ENCODE results near the gene IFI44L.

The IFI44L gene

DNA sequence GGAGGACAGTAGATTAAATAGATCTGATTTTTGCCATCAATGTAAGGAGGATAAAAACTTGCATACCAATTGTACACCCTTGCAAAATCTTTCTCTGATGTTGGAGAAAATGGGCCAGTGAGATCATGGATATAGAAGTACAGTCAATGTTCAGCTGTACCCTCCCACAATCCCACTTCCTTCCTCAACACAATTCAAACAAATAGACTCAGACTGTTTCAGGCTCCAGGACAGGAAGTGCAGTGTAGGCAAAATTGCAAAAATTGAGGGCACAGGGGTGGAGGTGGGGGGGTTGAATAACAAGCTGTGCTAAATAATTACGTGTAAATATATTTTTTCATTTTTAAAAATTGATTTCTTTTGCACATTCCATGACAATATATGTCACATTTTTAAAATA lies 25.5 kb downstream of the IFI44L start:
- peak in 1 of 2 donors; percentile 82 for DNase-seq

GRCh38 chr1:78647238-78647637 lies 27.0 kb downstream of the IFI44L start:
- no peak for DNase-seq

- peak in 1 of 2 donors; percentile 81 for DNase-seq
Measured at GRCh38 chr1:78649628-78650027, 29.4 kb downstream of the IFI44L start, which contains the start of gene IFI44. Gene IFI44, plus strand, starts transcription at chr1:78649831. Its CDS starts 365 bp downstream, at chr1:78650196.

DNA sequence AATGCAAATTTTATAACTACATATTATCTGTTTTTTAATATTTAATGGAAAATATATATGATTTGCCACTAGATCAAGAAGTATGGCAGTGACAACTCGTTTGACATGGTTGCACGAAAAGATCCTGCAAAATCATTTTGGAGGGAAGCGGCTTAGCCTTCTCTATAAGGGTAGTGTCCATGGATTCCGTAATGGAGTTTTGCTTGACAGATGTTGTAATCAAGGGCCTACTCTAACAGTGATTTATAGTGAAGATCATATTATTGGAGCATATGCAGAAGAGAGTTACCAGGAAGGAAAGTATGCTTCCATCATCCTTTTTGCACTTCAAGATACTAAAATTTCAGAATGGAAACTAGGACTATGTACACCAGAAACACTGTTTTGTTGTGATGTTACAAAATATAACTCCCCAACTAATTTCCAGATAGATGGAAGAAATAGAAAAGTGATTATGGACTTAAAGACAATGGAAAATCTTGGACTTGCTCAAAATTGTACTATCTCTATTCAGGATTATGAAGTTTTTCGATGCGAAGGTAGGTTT lies 29.9 kb downstream of the IFI44L start:
- no peak for DNase-seq

DNA sequence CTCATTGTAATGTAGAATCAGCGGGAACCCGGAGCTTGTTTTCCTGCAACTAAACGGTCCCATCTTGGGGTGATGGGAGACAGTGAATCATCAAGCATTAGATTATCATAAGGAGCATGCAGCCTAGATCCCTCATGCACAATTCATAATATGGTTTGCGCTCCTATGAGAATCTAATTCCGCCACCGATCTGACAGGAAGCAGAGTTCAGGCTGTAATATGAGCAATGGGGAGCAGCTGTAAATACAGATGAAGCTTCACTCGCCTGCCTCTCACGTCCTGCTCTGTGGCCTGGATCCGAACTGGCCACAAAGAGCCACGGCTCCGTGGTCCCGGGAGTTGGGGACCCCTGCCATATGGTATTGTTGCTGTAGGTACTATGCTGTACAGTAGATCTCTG lies 31.0 kb downstream of the IFI44L start:
- peak in 1 of 2 donors; percentile 43 for DNase-seq

DNA sequence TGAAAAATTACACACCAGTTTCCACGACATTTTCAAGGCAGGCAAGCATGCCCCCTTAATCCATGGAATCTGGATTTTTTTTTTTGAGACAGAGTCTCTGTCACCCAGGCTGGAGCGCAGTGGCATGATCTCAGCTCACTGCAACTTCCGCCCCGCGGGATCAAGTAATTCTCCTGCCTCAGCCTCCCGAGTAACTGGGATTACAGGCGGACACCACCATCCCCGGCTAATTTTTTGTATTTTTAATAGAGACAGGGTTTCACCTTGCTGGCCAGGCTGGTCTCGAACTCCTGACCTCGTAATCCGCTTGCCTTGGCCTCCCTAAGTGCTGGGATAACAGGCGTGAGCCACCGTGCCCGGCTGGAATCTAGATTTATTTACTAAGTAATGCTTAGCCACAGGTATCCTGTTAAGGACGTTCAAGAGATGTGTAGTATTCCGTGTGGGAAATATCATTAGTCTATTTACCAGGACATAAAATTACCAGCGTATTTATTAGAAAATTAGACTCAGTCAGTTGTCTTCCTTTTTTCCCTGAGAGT lies 31.8 kb downstream of the IFI44L start:
- DNase-seq: no peak

- no peak for DNase-seq
Measured at GRCh38 chr1:78658901-78659300, 38.7 kb downstream of the IFI44L start.

DNA sequence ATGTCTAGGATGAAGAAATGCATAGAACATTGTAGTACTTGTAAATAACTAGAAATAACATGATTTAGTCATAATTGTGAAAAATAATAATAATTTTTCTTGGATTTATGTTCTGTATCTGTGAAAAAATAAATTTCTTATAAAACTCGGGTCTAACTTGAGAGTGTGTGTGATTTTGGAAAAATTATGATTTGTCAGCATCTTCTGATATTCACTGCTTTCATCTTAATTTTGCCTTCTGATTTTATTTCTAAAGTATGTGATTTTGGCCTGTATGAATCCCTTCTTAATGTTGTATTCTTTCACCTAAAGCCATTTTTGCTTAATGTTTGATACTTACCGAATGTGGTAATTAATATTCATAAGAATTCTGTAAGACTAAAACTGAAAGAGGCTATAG lies 43.7 kb downstream of the IFI44L start:
- DNase-seq: no peak

DNA sequence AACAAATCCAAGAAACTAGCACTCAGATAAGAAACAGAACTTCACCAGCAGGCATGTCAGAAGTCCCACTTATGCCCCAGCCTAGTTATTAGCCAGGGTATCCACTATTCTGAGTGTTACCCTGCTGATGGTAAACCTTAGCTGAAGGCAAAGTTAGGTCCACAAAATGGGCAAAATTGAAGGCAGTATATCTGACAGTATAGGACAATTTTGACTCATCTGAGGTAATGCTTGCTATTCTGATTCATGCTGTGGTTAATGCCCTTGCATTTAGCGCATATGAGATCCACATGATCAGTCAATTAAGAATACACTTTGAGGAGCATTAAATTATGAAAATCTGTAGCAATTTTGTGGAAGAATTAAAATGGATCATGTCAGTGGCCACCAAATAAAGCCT lies 44.5 kb downstream of the IFI44L start:
- no peak for DNase-seq

DNA sequence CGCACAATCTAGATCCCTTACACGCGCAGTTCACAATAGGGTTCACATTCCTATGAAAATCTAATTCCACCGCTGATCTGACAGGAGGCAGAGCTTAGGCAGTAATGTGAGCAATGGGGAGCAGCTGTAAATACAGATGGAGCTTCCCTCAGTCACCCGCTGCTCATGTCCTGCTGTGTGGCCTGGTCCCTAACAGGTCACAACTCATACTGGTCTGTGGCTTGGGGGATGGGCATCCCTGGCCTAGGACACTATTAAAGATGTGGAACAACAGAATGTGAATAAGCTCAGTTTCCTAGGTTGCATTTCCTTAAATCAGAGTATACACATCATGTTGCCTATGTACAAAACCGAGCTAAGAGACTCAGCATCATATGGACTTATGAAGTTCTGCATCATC lies 45.6 kb downstream of the IFI44L start:
- DNase-seq: no peak

DNA sequence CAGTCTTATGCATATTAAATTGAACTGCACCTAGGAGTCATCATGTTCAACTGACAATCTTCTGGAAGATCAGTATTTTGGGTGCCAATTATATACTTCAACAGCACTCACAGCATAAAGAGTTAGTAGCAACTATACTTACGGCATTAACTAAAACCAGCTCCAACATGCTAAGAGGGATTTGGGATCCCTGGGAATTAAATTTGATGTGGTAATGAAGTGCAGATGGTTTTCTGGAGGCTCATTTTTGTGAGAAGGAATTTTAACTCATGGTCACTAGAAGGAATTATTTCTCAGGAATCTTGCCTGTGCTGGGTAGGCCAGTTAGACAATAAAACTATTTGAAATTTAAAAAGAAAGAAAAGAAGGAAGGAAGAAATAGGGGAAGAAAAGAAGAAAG lies 47.7 kb downstream of the IFI44L start:
- DNase-seq: no peak

DNA sequence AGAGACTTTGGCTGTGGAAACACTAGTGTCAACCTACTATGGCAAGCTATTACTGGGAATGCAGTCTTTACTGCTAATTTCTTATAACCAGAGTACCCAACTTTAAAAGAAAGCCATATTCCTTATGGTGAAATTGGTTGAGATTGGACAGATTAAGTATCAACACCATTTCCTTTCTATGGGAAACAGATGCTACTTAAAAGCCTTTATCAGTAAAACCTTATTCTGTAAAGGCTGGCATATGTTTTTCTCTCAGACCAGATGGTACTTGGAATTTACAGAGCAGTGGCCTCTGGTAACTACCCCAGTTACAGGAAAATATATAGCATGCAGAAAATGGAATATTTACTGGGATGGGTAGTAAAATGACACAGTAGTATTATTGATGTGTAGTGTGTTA lies 48.2 kb downstream of the IFI44L start:
- DNase-seq: no peak

DNA sequence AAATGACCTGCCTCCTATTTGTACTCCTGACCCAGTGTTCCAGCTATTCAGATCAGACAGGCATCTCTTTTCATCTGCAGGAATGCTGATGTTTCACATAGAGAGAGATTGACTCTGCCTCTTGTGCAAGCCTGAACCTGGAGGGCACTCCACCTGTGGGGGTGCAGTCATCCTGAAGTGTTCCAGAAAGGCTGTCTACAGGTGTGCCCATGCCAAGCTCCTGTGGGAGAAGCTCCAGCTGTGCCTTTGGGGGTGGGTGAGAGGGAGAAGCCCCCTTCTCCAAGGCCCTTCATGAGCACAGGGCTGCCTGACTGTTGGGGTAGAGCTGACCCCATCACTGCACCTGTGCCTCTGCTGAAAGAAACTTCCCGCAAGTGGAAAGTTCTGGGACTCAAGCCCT lies 52.2 kb downstream of the IFI44L start:
- no peak for DNase-seq

- no peak for DNase-seq
Measured at GRCh38 chr1:78673120-78673519, 52.9 kb downstream of the IFI44L start.

GRCh38 chr1:78676347-78676982 lies 56.2 kb downstream of the IFI44L start:
- DNase-seq: peak in 1 of 2 donors; percentile 73

- no peak for DNase-seq
Measured at GRCh38 chr1:78676993-78677392, 56.7 kb downstream of the IFI44L start.

DNA sequence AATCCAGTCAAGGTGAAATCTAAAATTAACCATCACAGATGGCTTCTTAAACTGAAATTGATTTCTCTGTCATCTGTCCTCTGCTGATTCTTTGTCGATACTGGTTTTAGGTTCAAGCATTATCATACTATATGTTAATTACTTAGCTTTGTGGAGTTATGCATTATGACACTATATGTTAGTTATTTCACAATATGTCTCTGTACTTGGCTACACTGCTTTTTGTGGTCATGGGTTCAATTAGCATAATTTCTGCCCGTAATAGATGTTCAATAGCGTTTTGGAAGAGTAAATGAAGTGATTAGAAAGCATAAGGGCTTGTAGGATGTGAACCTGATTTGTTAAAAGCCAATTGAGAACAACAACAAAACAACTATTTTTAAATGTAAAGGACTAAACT lies 57.5 kb downstream of the IFI44L start:
- DNase-seq: no peak

DNA sequence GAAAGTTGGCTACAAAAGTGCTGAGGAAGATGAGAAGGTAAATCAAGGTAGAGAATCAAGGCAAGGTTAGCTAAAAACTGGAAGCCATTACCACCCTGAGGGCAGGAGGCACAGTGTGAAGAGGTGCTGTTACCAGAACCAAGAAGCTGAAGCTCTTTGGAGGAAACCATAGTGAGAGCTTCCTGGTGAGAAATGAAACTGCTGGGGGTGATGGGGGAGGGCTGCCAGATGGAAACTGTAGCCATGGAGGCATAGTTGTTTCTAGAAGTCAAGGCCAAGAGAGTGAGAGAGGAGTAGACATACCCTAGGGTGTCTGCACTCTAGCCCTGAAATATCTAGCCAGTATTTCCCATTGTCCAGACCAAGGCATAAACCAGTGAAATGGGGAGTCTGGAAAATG lies 58.1 kb downstream of the IFI44L start:
- peak in 1 of 2 donors; percentile 19 for DNase-seq

DNA sequence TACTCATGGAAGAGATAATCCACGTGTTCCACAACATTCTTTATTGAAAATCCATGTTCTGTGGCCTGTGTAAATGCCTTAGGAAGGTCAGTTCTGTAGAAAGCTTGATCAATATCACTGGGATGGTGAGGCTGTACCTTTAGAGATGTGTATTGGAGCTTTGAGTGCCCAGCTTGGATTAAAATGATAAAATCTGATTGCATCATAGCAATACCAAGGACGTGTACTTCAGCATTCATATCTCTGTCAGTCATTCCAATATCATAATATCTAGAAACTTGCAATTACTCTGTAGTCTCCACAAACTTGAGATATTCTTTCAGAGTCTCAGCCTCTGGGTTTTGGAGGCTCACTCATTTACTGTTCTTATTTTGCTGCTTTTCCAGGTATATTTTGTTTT lies 61.0 kb downstream of the IFI44L start:
- no peak for DNase-seq

- no peak for DNase-seq
Measured at GRCh38 chr1:78682496-78682895, 62.2 kb downstream of the IFI44L start.

GRCh38 chr1:78683079-78683478 lies 62.8 kb downstream of the IFI44L start:
- no peak for DNase-seq

DNA sequence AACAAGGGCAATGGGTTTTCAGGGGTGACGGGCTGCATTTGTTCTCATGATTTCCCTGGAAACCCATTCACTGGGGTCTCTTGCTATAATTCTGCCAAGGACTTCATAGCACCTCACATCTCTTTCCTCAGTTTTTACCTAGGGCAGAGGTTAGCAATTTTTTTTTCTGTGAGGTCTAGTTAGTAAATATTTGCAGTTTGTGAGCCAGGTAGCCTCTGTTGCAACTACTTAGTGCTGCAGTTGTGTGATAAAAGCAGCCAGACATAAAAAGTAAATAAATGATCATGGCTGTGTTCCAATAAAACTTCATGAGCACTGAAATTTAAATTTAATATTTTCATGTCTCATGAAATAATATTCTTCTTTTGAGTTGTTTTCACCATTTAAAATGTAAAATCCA lies 67.1 kb downstream of the IFI44L start:
- no peak for DNase-seq

GRCh38 chr1:78687914-78688313 lies 67.7 kb downstream of the IFI44L start:
- no peak for DNase-seq

DNA sequence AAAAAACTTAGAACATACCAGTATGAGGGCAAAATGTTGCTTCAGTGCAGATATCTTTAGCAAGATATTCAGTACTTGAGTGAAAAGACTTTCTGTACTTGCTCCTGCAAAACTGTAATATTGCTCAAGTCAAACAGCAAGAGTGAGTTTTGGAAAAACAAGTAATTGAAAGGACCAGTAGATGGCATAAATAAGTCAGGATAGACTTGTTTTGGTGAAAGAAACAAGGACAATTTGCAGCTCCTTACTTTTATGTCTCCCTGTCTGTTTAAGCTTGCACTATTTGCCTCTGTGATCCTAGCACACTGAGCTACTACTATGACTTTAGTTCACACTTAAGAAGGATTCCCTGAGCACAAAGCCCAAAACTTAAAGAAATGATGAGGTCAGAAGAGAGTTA lies 68.4 kb downstream of the IFI44L start:
- no peak for DNase-seq

DNA sequence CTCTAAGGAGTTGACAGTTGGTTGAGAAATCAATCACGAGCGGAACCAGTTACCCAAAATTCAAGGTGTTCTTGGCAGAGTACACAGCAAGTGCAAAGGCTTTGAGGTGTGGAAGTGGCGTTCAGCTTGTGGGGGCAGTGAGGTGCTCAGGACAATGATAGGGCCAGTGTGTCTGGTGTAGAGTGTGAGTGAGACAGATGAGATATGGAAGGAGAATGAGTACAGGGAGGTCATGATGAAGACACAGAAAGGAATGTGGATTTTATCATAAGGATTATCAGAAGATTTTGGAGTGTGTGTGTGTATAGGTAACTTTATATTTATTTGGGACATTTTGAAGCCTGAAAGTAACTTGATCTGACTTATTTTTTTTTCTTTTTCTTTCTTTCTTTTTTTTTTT lies 70.3 kb downstream of the IFI44L start:
- DNase-seq: no peak
